GM23338 (cell line): ENCODE data around the gene HBS1L. TPM values are rescaled to one million over a fixed set of nuclear protein-coding genes. Genes with fewer than 3 reads are reported as not detected.

ENCODE experiments used
- ATAC-seq: fragments of 200-7000 bp; cut with Tn5 transposase; 3 replicates; pipeline ENCODE4 v1.9.1; 2020
- DNase-seq: peaks from one replicate; pipeline ENCODE4 v3.0.0-alpha.2; 2015; ENCODE audit warnings: low spot score
- H2AFZ ChIP-seq: fragments of 200-600 bp; sonication (generic); 2 replicates; pipeline ENCODE4 v1.8.0; 2016; ENCODE audit warnings: antibody characterized with exemption, mild to moderate bottlenecking, moderate library complexity
- H3F3A ChIP-seq: fragments of 200-600 bp; sonication (generic); replicated peaks from 2 replicates; pipeline ENCODE4 v1.8.0; 2017; ENCODE audit warnings: antibody characterized with exemption, mixed run types, low read depth
- H3K27ac ChIP-seq: fragments of 200-600 bp; sonication (generic); 2 replicates; pipeline ENCODE4 v1.6.1; 2016; ENCODE audit warnings: low read depth
- H3K27me3 ChIP-seq: fragments of 200-600 bp; sonication (generic); 2 replicates; pipeline ENCODE4 v1.8.0; 2016; ENCODE audit warnings: mild to moderate bottlenecking, mixed run types, moderate library complexity; ENCODE audit not compliant: insufficient read depth
- H3K36me3 ChIP-seq: fragments of 200-600 bp; sonication (generic); 2 replicates; pipeline ENCODE4 v1.8.0; 2016; ENCODE audit warnings: mild to moderate bottlenecking; ENCODE audit not compliant: insufficient read depth
- H3K4me1 ChIP-seq: fragments of 200-600 bp; sonication (generic); 2 replicates; pipeline ENCODE4 v1.8.0; 2016; ENCODE audit warnings: mild to moderate bottlenecking, moderate library complexity; ENCODE audit not compliant: insufficient read depth
- H3K4me2 ChIP-seq: fragments of 200-600 bp; sonication (generic); 2 replicates; pipeline ENCODE4 v1.7.1; 2017; ENCODE audit warnings: mixed run types
- H3K4me3 ChIP-seq: fragments of 200-600 bp; sonication (generic); 2 replicates; pipeline ENCODE4 v1.6.1; 2016; ENCODE audit warnings: mixed run types
- H3K79me2 ChIP-seq: fragments of 200-600 bp; sonication (generic); replicated peaks from 2 replicates; pipeline ENCODE4 v1.8.0; 2017; ENCODE audit warnings: mild to moderate bottlenecking; ENCODE audit not compliant: insufficient read depth
- H3K9me2 ChIP-seq: fragments of 200-600 bp; sonication (generic); 2 replicates; pipeline ENCODE4 v1.8.0; 2017; ENCODE audit not compliant: insufficient read depth
- H4K20me1 ChIP-seq: fragments of 200-600 bp; sonication (generic); replicated peaks from 2 replicates; pipeline ENCODE4 v1.8.0; 2017; ENCODE audit warnings: mild to moderate bottlenecking; ENCODE audit not compliant: insufficient read depth
- H3K27ac Mint-ChIP-seq: 2 replicates; pipeline ENCODE4 v1.8.0; 2020; ENCODE audit warnings: inconsistent platforms, mild to moderate bottlenecking, moderate library complexity, mixed read lengths
- H3K27me3 Mint-ChIP-seq: 3 replicates; pipeline ENCODE4 v1.8.0; 2022; ENCODE audit warnings: low read depth, mild to moderate bottlenecking, moderate library complexity, mixed read lengths, inconsistent platforms; ENCODE audit not compliant: insufficient read depth, poor library complexity
- H3K36me3 Mint-ChIP-seq: 3 replicates; pipeline ENCODE4 v1.8.0; 2021; ENCODE audit warnings: low read depth, mild to moderate bottlenecking, inconsistent platforms, moderate library complexity, mixed read lengths
- H3K4me1 Mint-ChIP-seq: 3 replicates; pipeline ENCODE4 v1.8.0; 2020; ENCODE audit warnings: mild to moderate bottlenecking, inconsistent platforms, mixed read lengths
- H3K4me3 Mint-ChIP-seq: 3 replicates; pipeline ENCODE4 v1.8.0; 2021; ENCODE audit warnings: moderate library complexity, mild to moderate bottlenecking, inconsistent platforms, mixed read lengths
- H3K9me3 Mint-ChIP-seq: 3 replicates; pipeline ENCODE4 v1.8.0; 2020; ENCODE audit warnings: moderate library complexity, mild to moderate bottlenecking, inconsistent platforms, mixed read lengths
- CTCF ChIP-seq, 2 experiments: fragments of 200-600 bp in 1 of 2; sonication (generic) in 1 of 2; conservative IDR thresholded peaks; 2 replicates each; pipeline versions ENCODE4 v1.5.1 to v1.6.1; 2016 to 2017; ENCODE audit warnings: antibody characterized with exemption in 2 of 2, low read depth in 2 of 2, mild to moderate bottlenecking in 2 of 2, moderate library complexity in 1 of 2
- EZH2phosphoT487 ChIP-seq: fragments of 200-600 bp; sonication (generic); IDR thresholded peaks from one replicate; pipeline ENCODE4 v1.8.1; 2018; ENCODE audit warnings: antibody characterized with exemption; ENCODE audit not compliant: unreplicated experiment
- NANOG ChIP-seq: IDR thresholded peaks from 2 replicates; pipeline ENCODE4 v1.6.1; 2016; ENCODE audit warnings: antibody characterized with exemption, borderline replicate concordance
- REST ChIP-seq: IDR thresholded peaks from one replicate; pipeline ENCODE4 v1.6.1; 2018; ENCODE audit warnings: antibody characterized with exemption; ENCODE audit not compliant: unreplicated experiment
- ZNF331 ChIP-seq: fragments of 250-450 bp; sonication (Bioruptor Pico); IDR thresholded peaks from 2 replicates; pipeline ENCODE4 v1.5.0; 2020; ENCODE audit warnings: low read depth, mild to moderate bottlenecking, moderate library complexity
- ZNF462 ChIP-seq: fragments of 250-450 bp; sonication (Bioruptor Pico); IDR thresholded peaks from 2 replicates; pipeline ENCODE4 v1.5.0; 2020; ENCODE audit warnings: mild to moderate bottlenecking, moderate library complexity
- polyA plus RNA-seq: library from polyadenylated mRNA; unstranded; fragments of >200 nt; fragmentation: Nextera tagmentation; extraction: Ambion mirVana; gene quantifications from 2 replicates; pipeline ENCODE4 v1.2.1, GENCODE V29; 2016
- total RNA-seq: library from RNA; depleted of rRNA; stranded (reverse); fragments of >200 nt; shearing (Covaris generic); gene quantifications from 2 replicates; pipeline ENCODE4 v1.2.3, GENCODE V29; 2014

HBS1L gene
- total and polyA plus RNA-seq, 2 experiments from 2014 or later, result 59.9 to 94.1 TPM

GRCh38 chr6:135025775-135026174, 28.8 kb downstream of the HBS1L start:
- ATAC-seq (peak; percentile 95), DNase-seq (peak; percentile 51)
- H3K36me3 Mint-ChIP-seq, result no peaks in the 10 kb centered on the region
- Histone ChIP-seq H3K9me2 (no peaks in the 10 kb centered on the region), H3K36me3 (no peaks in the 10 kb centered on the region), H2AFZ (no peak overlapping the region), H3F3A (no peaks in the 10 kb centered on the region), H3K4me1 (peaks cover 8% of the 10 kb centered on the region), H3K27ac (peak overlapping the region; percentile 60; the same call in 1 of the 2 replicates), H4K20me1 (no peaks in the 10 kb centered on the region), H3K27me3 (no peaks in the 10 kb centered on the region), H3K79me2 (peaks cover 41% of the 10 kb centered on the region), H3K4me2 (peak overlapping the region; percentile 39), H3K4me3 (no peak overlapping the region)
- peaks cover 24% of the 10 kb centered on the region for H3K4me1 Mint-ChIP-seq
- peak overlapping the region; percentile 93 for H3K27ac Mint-ChIP-seq
- peak overlapping the region; percentile 22; the same call in 2 of the 3 replicates for H3K4me3 Mint-ChIP-seq
- no peak for TF ChIP-seq EZH2phosphoT487
- TF ChIP-seq CTCF (conservative IDR thresholded peaks at IDR 0.05; ENCODE audit: low read depth in 2 of 2), result no peak
- no peak for TF ChIP-seq ZNF462 (CRISPR knock-in tag)
- 0 out of 2 replicates have a peak, but pooled peaks have one; percentile 9 for TF ChIP-seq NANOG
- no peak for TF ChIP-seq ZNF331 (CRISPR knock-in tag)
- TF ChIP-seq REST, result no peak
- H3K27me3 Mint-ChIP-seq, result no peaks in the 10 kb centered on the region
- H3K9me3 Mint-ChIP-seq, result no peaks in the 10 kb centered on the region
